HFFc6 (cell line): ENCODE results near the gene DEDD2. TPM values are rescaled to one million over a fixed set of nuclear protein-coding genes. Genes with fewer than 3 reads are reported as not detected.

Experiments used
- DNase-seq: peaks from one replicate; pipeline ENCODE4 v3.0.0-alpha.2; 2018
- H3K27ac Mint-ChIP-seq: 2 replicates; pipeline ENCODE4 v1.8.0; 2020; ENCODE audit warnings: mild to moderate bottlenecking, mixed read lengths
- H3K27me3 Mint-ChIP-seq: 2 replicates; pipeline ENCODE4 v1.8.0; 2021; ENCODE audit warnings: mild to moderate bottlenecking, moderate library complexity, mixed read lengths; ENCODE audit not compliant: insufficient read depth
- H3K36me3 Mint-ChIP-seq: 2 replicates; pipeline ENCODE4 v1.8.0; 2021; ENCODE audit warnings: low read depth, mixed read lengths
- H3K4me1 Mint-ChIP-seq: 2 replicates; pipeline ENCODE4 v1.8.0; 2020; ENCODE audit warnings: low read depth, mixed read lengths
- H3K4me3 Mint-ChIP-seq: 2 replicates; pipeline ENCODE4 v1.8.0; 2020; ENCODE audit warnings: mild to moderate bottlenecking, moderate library complexity, mixed read lengths
- H3K9me3 Mint-ChIP-seq: 2 replicates; pipeline ENCODE4 v1.8.0; 2020; ENCODE audit warnings: mild to moderate bottlenecking, mixed read lengths
- CTCF ChIP-seq: fragments of 200-600 bp; sonication (generic); IDR thresholded peaks from 2 replicates; pipeline ENCODE4 v1.5.0; 2021; ENCODE audit warnings: antibody characterized with exemption, mild to moderate bottlenecking
- total RNA-seq, 6 experiments: library from RNA; stranded (reverse); fragmentation: NEBNext Ultra II Directional; extraction: Animal tissue kit (Norgen Biotek cat#: 25700); gene quantifications; 2 replicates in 1 of 6; 3 replicates in 5 of 6; pipeline ENCODE4 v1.2.3, GENCODE V29; 2021

The DEDD2 gene
- total RNA-seq, 6 experiments from 2014 or later, result 19.2 to 24.9 (median 20.2) TPM

GRCh38 chr19:42173695-42174094 lies 43.8 kb downstream of the DEDD2 start:
- H3K4me3 Mint-ChIP-seq, result no peak overlapping the region
- TF ChIP-seq CTCF, result no peak
- peaks cover 8% of the 10 kb centered on the region for H3K4me1 Mint-ChIP-seq
- DNase-seq, result no peak
- peaks cover 21% of the 10 kb centered on the region for H3K27me3 Mint-ChIP-seq
- no peaks in the 10 kb centered on the region for H3K9me3 Mint-ChIP-seq
- H3K27ac Mint-ChIP-seq, result no peak overlapping the region
- no peaks in the 10 kb centered on the region for H3K36me3 Mint-ChIP-seq

- TF ChIP-seq CTCF, result no peak
- Mint-ChIP-seq H3K36me3 (no peaks in the 10 kb centered on the region), H3K9me3 (no peaks in the 10 kb centered on the region), H3K4me1 (peaks cover 8% of the 10 kb centered on the region), H3K4me3 (no peak overlapping the region), H3K27me3 (peaks cover 22% of the 10 kb centered on the region), H3K27ac (no peak overlapping the region)
- no peak for DNase-seq
These were observed 45.2 kb downstream of the DEDD2 start for GRCh38 chr19:42172261-42172660.

DNA sequence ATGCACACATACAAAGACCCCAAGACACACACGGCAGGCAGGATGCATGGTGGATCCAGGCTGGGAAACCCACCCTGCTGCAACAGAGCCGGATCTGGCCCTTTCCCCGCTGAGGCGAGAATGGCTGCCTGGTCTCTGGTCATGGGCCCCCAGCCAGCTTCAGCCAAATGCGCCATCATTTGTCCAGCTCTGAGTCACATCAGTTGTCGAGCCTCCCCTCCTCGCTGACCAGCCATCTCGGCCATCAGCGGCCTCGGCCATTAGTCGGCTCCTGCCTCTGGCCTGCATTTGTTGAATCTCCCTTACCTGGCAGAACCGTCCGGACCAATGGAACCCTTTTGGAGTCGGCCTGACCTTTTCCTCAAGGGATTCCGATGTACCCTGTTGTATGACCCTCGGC lies 46.8 kb downstream of the DEDD2 start:
- no peak for DNase-seq
- peaks cover 27% of the 10 kb centered on the region for H3K27me3 Mint-ChIP-seq
- no peaks in the 10 kb centered on the region for H3K36me3 Mint-ChIP-seq
- no peak overlapping the region for H3K27ac Mint-ChIP-seq
- no peak for TF ChIP-seq CTCF
- no peaks in the 10 kb centered on the region for H3K9me3 Mint-ChIP-seq
- H3K4me3 Mint-ChIP-seq, result no peak overlapping the region
- peaks cover under 1% of the 10 kb centered on the region for H3K4me1 Mint-ChIP-seq

- H3K27me3 Mint-ChIP-seq, result peaks cover 32% of the 10 kb centered on the region
- no peaks in the 10 kb centered on the region for H3K36me3 Mint-ChIP-seq
- no peak for TF ChIP-seq CTCF
- no peaks in the 10 kb centered on the region for H3K4me1 Mint-ChIP-seq
- H3K4me3 Mint-ChIP-seq, result no peak overlapping the region
- H3K9me3 Mint-ChIP-seq, result no peaks in the 10 kb centered on the region
- H3K27ac Mint-ChIP-seq, result no peak overlapping the region
- DNase-seq, result no peak
These were observed 47.7 kb downstream of the DEDD2 start for GRCh38 chr19:42169486-42170413.

GRCh38 chr19:42168206-42168605 lies 49.3 kb downstream of the DEDD2 start:
- no peaks in the 10 kb centered on the region for H3K9me3 Mint-ChIP-seq
- TF ChIP-seq CTCF, result no peak
- H3K4me3 Mint-ChIP-seq, result no peak overlapping the region
- peaks cover 36% of the 10 kb centered on the region for H3K27me3 Mint-ChIP-seq
- H3K36me3 Mint-ChIP-seq, result no peaks in the 10 kb centered on the region
- H3K4me1 Mint-ChIP-seq, result no peaks in the 10 kb centered on the region
- DNase-seq, result no peak
- H3K27ac Mint-ChIP-seq, result no peak overlapping the region
